Right lobe of liver (tissue), 4 donors: Measurements from ENCODE around the gene PITPNM3.

Experiments
- CTCF ChIP-seq, 4 donors: fragments of 200-600 bp in 3 of 4; fragments of 450-650 bp in 1 of 4; IDR thresholded peaks; one replicate each; pipeline versions ENCODE4 v1.5.1 to v1.8.0; 2016 to 2022; ENCODE audit warnings: antibody characterized with exemption in 4 of 4, mild to moderate bottlenecking in 2 of 4
- POLR2A ChIP-seq: fragments of 450-650 bp; IDR thresholded peaks from one replicate; pipeline ENCODE4 v1.6.1; 2017; ENCODE audit warnings: antibody characterized with exemption, mild to moderate bottlenecking
- donor health status: DM: no; HTN: no; CAD: no.
- donor health status: DM: no; HTN: no; CAD: no.
- donor health status: DM: no; HTN: yes; CAD: no.

GRCh38 chr17:6602141-6602540 is 45.8 kb upstream of the PITPNM3 start:
- TF ChIP-seq CTCF (IDR thresholded peaks at IDR 0.05) = no peak
- no peak for TF ChIP-seq POLR2A
